ENCODE data around the gene CAMK1D. TPM values are rescaled to one million over a fixed set of nuclear protein-coding genes. Genes with fewer than 3 reads are reported as not detected.
"Not testable (repeated sequence)": the region's sequence is repeated elsewhere in the genome, so short reads cannot be mapped to it uniquely, and the experiment has no call there.

CAMK1D gene
- total RNA-seq, 1 donor from 2014 or later = 58.8 TPM

DNA sequence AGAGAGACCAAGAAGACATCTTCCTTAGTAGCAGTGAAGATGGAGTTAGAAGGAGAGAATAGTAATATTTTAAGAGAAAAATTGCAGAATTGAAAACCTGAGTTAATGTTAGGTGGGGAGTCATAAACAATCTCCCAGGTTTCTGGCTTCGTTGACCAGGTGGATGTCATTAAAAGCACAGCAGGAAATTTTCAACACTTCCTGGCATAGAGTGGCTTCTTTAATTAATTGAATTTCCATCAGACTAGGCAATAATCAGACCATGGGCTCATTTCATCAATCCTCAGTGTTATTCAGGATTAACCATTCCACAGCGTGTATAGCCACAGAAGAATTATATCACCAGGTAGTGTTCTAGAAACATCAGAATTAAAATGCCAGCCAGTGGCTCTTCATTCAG lies 383.9 kb downstream of the CAMK1D start:
- Mint-ChIP-seq H3K27ac (no peak overlapping the region), H3K4me1 (no peaks in the 10 kb centered on the region), H3K27me3 (no peaks in the 10 kb centered on the region), H3K4me3 (no peak overlapping the region), H3K36me3 (ENCODE audit: low read depth) (peaks cover 34% of the 10 kb centered on the region), H3K9me3 (no peaks in the 10 kb centered on the region)
- ChIA-PET POLR2A (no interaction called here), CTCF (no interaction called here)
- ATAC-seq (ENCODE audit: low read depth) (no peak), DNase-seq (no peak)
- TF ChIP-seq CTCF (IDR thresholded peaks at IDR 0.05) = no peak
- intact Hi-C loops (cut with micrococcal nuclease) = no loop called here

GRCh38 chr10:12735843-12736462 lies 386.6 kb downstream of the CAMK1D start:
- no peak for DNase-seq
- H3K27me3 Mint-ChIP-seq = no peaks in the 10 kb centered on the region
- no peak overlapping the region for H3K4me3 Mint-ChIP-seq
- intact Hi-C loops (cut with micrococcal nuclease) = no loop called here
- TF ChIP-seq CTCF (IDR thresholded peaks at IDR 0.05) = no peak
- no peak for ATAC-seq (ENCODE audit: low read depth)
- no peak overlapping the region for H3K27ac Mint-ChIP-seq
- ChIA-PET POLR2A (no interaction called here), CTCF (interaction anchor here (1.2 kb wide), 1 partner anchor 24 kb away, joined by 3 read pairs; no protein-coding TSS in a partner anchor)
- H3K9me3 Mint-ChIP-seq = no peaks in the 10 kb centered on the region
- H3K4me1 Mint-ChIP-seq = peaks cover 10% of the 10 kb centered on the region
- peaks cover 27% of the 10 kb centered on the region for H3K36me3 Mint-ChIP-seq (ENCODE audit: low read depth)

- DNase-seq = no peak
- H3K27ac Mint-ChIP-seq = no peak overlapping the region
- no peak for TF ChIP-seq CTCF (IDR thresholded peaks at IDR 0.05)
- ATAC-seq (ENCODE audit: low read depth) = no peak
- no peaks in the 10 kb centered on the region for H3K27me3 Mint-ChIP-seq
- intact Hi-C loops (cut with micrococcal nuclease) = no loop called here
- CTCF ChIA-PET = no interaction called here
- peaks cover 21% of the 10 kb centered on the region for H3K36me3 Mint-ChIP-seq (ENCODE audit: low read depth)
- H3K4me3 Mint-ChIP-seq = no peak overlapping the region
- H3K4me1 Mint-ChIP-seq = peaks cover 42% of the 10 kb centered on the region
- POLR2A ChIA-PET = interaction anchor here (0.6 kb wide), 1 partner anchor 516 kb away, joined by 3 read pairs; no protein-coding TSS in a partner anchor
- peaks cover 3% of the 10 kb centered on the region for H3K9me3 Mint-ChIP-seq
Observed at GRCh38 chr10:12740813-12741212, 391.5 kb downstream of the CAMK1D start.

DNA sequence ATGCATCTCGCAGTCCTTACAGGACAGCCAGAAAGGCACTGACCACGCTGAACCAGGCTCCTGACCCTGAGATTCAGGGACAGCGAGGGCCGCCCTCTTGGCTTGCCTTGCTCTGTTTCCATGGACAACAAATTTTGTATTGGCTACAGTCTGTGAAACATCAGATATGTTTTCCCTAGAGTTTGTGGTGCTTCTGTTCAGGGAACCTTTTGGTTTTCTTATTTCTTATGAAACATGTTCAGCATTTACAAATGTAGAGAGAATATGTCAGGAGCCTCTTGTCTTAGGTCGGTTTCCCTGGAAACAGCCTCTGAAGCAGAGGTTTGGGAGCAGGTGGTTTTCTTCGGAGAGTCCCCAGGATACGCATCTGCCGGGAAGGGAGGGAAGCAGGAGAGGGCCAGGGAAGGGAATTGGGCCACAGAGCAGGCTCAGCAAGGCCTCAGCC lies 392.0 kb downstream of the CAMK1D start:
- DNase-seq (no peak), ATAC-seq (ENCODE audit: low read depth) (no peak)
- CTCF ChIA-PET = interaction anchor here (1.7 kb wide), 1 partner anchor 11 kb away, joined by 4 read pairs; no protein-coding TSS in a partner anchor
- H3K4me3 Mint-ChIP-seq = no peak overlapping the region
- intact Hi-C loops (cut with micrococcal nuclease) = no loop called here
- no peak for TF ChIP-seq CTCF (IDR thresholded peaks at IDR 0.05)
- H3K4me1 Mint-ChIP-seq = peaks cover 42% of the 10 kb centered on the region
- H3K27ac Mint-ChIP-seq = peak overlapping the region; percentile 78
- peaks cover 17% of the 10 kb centered on the region for H3K36me3 Mint-ChIP-seq (ENCODE audit: low read depth)
- H3K27me3 Mint-ChIP-seq = no peaks in the 10 kb centered on the region
- POLR2A ChIA-PET = interaction anchor here (0.6 kb wide), 1 partner anchor 517 kb away, joined by 3 read pairs; no protein-coding TSS in a partner anchor
- H3K9me3 Mint-ChIP-seq = peaks cover 3% of the 10 kb centered on the region

GRCh38 chr10:12742771-12743170 lies 393.4 kb downstream of the CAMK1D start:
- no peak for TF ChIP-seq CTCF (IDR thresholded peaks at IDR 0.05)
- ChIA-PET POLR2A (no interaction called here), CTCF (interaction anchor here (1.7 kb wide), 1 partner anchor 12 kb away, joined by 4 read pairs; no protein-coding TSS in a partner anchor)
- ATAC-seq (ENCODE audit: low read depth) = peak; percentile 86
- peaks cover 42% of the 10 kb centered on the region for H3K4me1 Mint-ChIP-seq
- no peaks in the 10 kb centered on the region for H3K27me3 Mint-ChIP-seq
- peaks cover 15% of the 10 kb centered on the region for H3K36me3 Mint-ChIP-seq (ENCODE audit: low read depth)
- peak overlapping the region; percentile 78 for H3K27ac Mint-ChIP-seq
- H3K4me3 Mint-ChIP-seq = peak overlapping the region; percentile 36
- H3K9me3 Mint-ChIP-seq = peaks cover 3% of the 10 kb centered on the region
- intact Hi-C loops (cut with micrococcal nuclease) = no loop called here
- DNase-seq = no peak

DNA sequence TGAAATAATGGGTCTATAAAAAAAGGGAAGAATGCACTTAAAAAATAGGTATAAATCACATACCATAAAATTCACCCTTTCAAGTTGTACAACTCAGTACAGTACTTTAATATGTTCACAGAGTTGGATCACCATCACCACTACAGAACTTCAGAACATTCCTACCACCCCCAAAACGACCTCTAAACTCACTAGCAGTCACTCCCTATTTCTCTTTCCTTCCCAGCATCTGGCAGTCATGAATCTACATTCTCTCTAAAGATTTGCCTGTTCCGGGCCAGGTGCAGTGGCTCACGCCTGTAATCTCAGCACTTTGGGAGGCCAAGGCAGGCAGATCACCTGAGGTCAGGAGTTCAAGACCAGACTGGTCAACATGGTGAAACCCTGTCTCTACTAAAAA lies 394.1 kb downstream of the CAMK1D start:
- H3K27ac Mint-ChIP-seq = peak overlapping the region; percentile 1

More for the DNA sequence above, 394.1 kb downstream of the CAMK1D start:
- POLR2A ChIA-PET; H3K27me3 Mint-ChIP-seq; CTCF ChIA-PET; DNase-seq; intact Hi-C loops (cut with micrococcal nuclease); ATAC-seq (ENCODE audit: low read depth); H3K9me3 Mint-ChIP-seq; H3K4me3 Mint-ChIP-seq: not testable (repeated sequence)
- Mint-ChIP-seq H3K4me1 (peaks cover 42% of the 10 kb centered on the region), H3K36me3 (ENCODE audit: low read depth) (peaks cover 19% of the 10 kb centered on the region)

Measured in activated B cell treated with CpG ODN at 0.5 μM for 24 hours (primary cell).